Activated naive CD4-positive, alpha-beta T cell treated with anti-CD3 and anti-CD28 coated beads, Interleukin-2, amount 50 U/mL, for 72 hours (primary cell): Measurements from ENCODE around the gene NBEA. TPM values are rescaled to one million over a fixed set of nuclear protein-coding genes. Genes with fewer than 3 reads are reported as not detected.

Experiments
- ATAC-seq, 2 donors: fragments of 150-1000 bp; cut with Tn5 transposase; 2 replicates each; pipeline ENCODE4 v1.10.0; 2021; ENCODE audit warnings: mild to moderate bottlenecking in 2 of 2, moderate library complexity in 2 of 2
- DNase-seq, 2 donors: peaks; one replicate each; pipeline ENCODE4 v3.0.0; 2021 to 2022; ENCODE audit warnings: low spot score in 2 of 2
- H3K27ac Mint-ChIP-seq, 2 donors: one replicate each; pipeline ENCODE4 v1.8.0; 2022; ENCODE audit warnings: mild to moderate bottlenecking in 2 of 2, mixed read lengths in 2 of 2
- H3K36me3 Mint-ChIP-seq, 2 donors: one replicate each; pipeline ENCODE4 v1.8.0; 2022; ENCODE audit warnings: mixed read lengths in 2 of 2
- H3K9me3 Mint-ChIP-seq, 2 donors: one replicate each; pipeline ENCODE4 v1.8.0; 2022; ENCODE audit warnings: mixed read lengths in 2 of 2
- total RNA-seq, 2 donors: library from RNA; stranded (reverse); gene quantifications; one replicate each; pipeline ENCODE4 v1.2.3, GENCODE V29; 2022

The NBEA gene
- total RNA-seq, 2 donors from 2014 or later, result 0.37 to 0.84 TPM

- no peaks in the 10 kb centered on the region for H3K36me3 Mint-ChIP-seq
- H3K9me3 Mint-ChIP-seq, result no peaks in the 10 kb centered on the region
- DNase-seq (no peak), ATAC-seq (no peak)
- no peak overlapping the region for H3K27ac Mint-ChIP-seq
Measured at GRCh38 chr13:35127466-35127865, 185.4 kb downstream of the NBEA start.

- H3K9me3 Mint-ChIP-seq, result no peaks in the 10 kb centered on the region
- H3K27ac Mint-ChIP-seq, result no peak overlapping the region
- H3K36me3 Mint-ChIP-seq, result no peaks in the 10 kb centered on the region
- DNase-seq, result no peak
- ATAC-seq, result no peak
Measured at GRCh38 chr13:35129500-35129899, 187.4 kb downstream of the NBEA start.

GRCh38 chr13:35131471-35131870, 189.4 kb downstream of the NBEA start:
- no peak for ATAC-seq

GRCh38 chr13:35136585-35136984, 194.5 kb downstream of the NBEA start:
- no peaks in the 10 kb centered on the region for H3K9me3 Mint-ChIP-seq
- no peak overlapping the region for H3K27ac Mint-ChIP-seq
- DNase-seq (no peak), ATAC-seq (no peak)
- H3K36me3 Mint-ChIP-seq, result no peaks in the 10 kb centered on the region

More at GRCh38 chr13:35131471-35131870, 189.4 kb downstream of the NBEA start:
- no peak for DNase-seq
- no peak overlapping the region for H3K27ac Mint-ChIP-seq
- no peaks in the 10 kb centered on the region for H3K36me3 Mint-ChIP-seq
- H3K9me3 Mint-ChIP-seq, result no peaks in the 10 kb centered on the region

GRCh38 chr13:35139591-35139990, 197.5 kb downstream of the NBEA start:
- DNase-seq (no peak), ATAC-seq (peak; percentile 49 to 73)
- Mint-ChIP-seq H3K9me3 (no peaks in the 10 kb centered on the region), H3K36me3 (no peaks in the 10 kb centered on the region), H3K27ac (no peak overlapping the region)

- H3K27ac Mint-ChIP-seq, result no peak overlapping the region
- no peaks in the 10 kb centered on the region for H3K36me3 Mint-ChIP-seq
- ATAC-seq, result no peak
Measured at GRCh38 chr13:35140321-35140720, 198.3 kb downstream of the NBEA start.

GRCh38 chr13:35140831-35141230, 198.8 kb downstream of the NBEA start:
- Mint-ChIP-seq H3K36me3 (no peaks in the 10 kb centered on the region), H3K9me3 (no peaks in the 10 kb centered on the region), H3K27ac (no peak overlapping the region)
- DNase-seq, result no peak
- no peak for ATAC-seq

More at GRCh38 chr13:35140321-35140720, 198.3 kb downstream of the NBEA start:
- no peaks in the 10 kb centered on the region for H3K9me3 Mint-ChIP-seq
- no peak for DNase-seq

GRCh38 chr13:35143123-35143522, 201.1 kb downstream of the NBEA start:
- Mint-ChIP-seq H3K27ac (no peak overlapping the region), H3K9me3 (no peaks in the 10 kb centered on the region), H3K36me3 (no peaks in the 10 kb centered on the region)
- DNase-seq (no peak), ATAC-seq (no peak)

GRCh38 chr13:35144166-35144890, 202.3 kb downstream of the NBEA start:
- ATAC-seq, result no peak

GRCh38 chr13:35146686-35147085, 204.6 kb downstream of the NBEA start:
- ATAC-seq (no peak), DNase-seq (no peak)
- H3K27ac Mint-ChIP-seq, result no peak overlapping the region
- H3K9me3 Mint-ChIP-seq, result no peaks in the 10 kb centered on the region
- no peaks in the 10 kb centered on the region for H3K36me3 Mint-ChIP-seq

More at GRCh38 chr13:35144166-35144890, 202.3 kb downstream of the NBEA start:
- H3K36me3 Mint-ChIP-seq, result no peaks in the 10 kb centered on the region
- no peak for DNase-seq
- H3K27ac Mint-ChIP-seq, result no peak overlapping the region
- H3K9me3 Mint-ChIP-seq, result no peaks in the 10 kb centered on the region

- no peak overlapping the region for H3K27ac Mint-ChIP-seq
- no peaks in the 10 kb centered on the region for H3K36me3 Mint-ChIP-seq
- no peaks in the 10 kb centered on the region for H3K9me3 Mint-ChIP-seq
- ATAC-seq (peak in 1 of 2 donors; percentile 50), DNase-seq (peak in 1 of 2 donors; percentile 21)
Measured at GRCh38 chr13:35157143-35157755, 215.2 kb downstream of the NBEA start.

- no peak for ATAC-seq
Measured at GRCh38 chr13:35159041-35159440, 217.0 kb downstream of the NBEA start.

GRCh38 chr13:35160896-35161295, 218.8 kb downstream of the NBEA start:
- H3K9me3 Mint-ChIP-seq, result no peaks in the 10 kb centered on the region
- H3K36me3 Mint-ChIP-seq, result no peaks in the 10 kb centered on the region
- no peak for DNase-seq
- no peak for ATAC-seq
- H3K27ac Mint-ChIP-seq, result no peak overlapping the region

More at GRCh38 chr13:35159041-35159440, 217.0 kb downstream of the NBEA start:
- no peaks in the 10 kb centered on the region for H3K36me3 Mint-ChIP-seq
- DNase-seq, result no peak
- no peak overlapping the region for H3K27ac Mint-ChIP-seq
- no peaks in the 10 kb centered on the region for H3K9me3 Mint-ChIP-seq

GRCh38 chr13:35162420-35162819, 220.3 kb downstream of the NBEA start:
- no peak for ATAC-seq
- Mint-ChIP-seq H3K9me3 (no peaks in the 10 kb centered on the region), H3K36me3 (no peaks in the 10 kb centered on the region), H3K27ac (peak overlapping the region; percentile 81 to 93)
- no peak for DNase-seq

GRCh38 chr13:35163674-35164073, 221.6 kb downstream of the NBEA start:
- no peak for DNase-seq
- ATAC-seq, result no peak
- Mint-ChIP-seq H3K9me3 (no peaks in the 10 kb centered on the region), H3K36me3 (no peaks in the 10 kb centered on the region), H3K27ac (no peak overlapping the region)

- Mint-ChIP-seq H3K36me3 (no peaks in the 10 kb centered on the region), H3K9me3 (no peaks in the 10 kb centered on the region), H3K27ac (no peak overlapping the region)
- ATAC-seq (peak; percentile 36 to 61), DNase-seq (no peak)
Measured at GRCh38 chr13:35164324-35164932, 222.4 kb downstream of the NBEA start.

GRCh38 chr13:35165205-35165604, 223.1 kb downstream of the NBEA start:
- H3K9me3 Mint-ChIP-seq, result no peaks in the 10 kb centered on the region

More at GRCh38 chr13:35165205-35165604, 223.1 kb downstream of the NBEA start:
- H3K36me3 Mint-ChIP-seq, result no peaks in the 10 kb centered on the region
- DNase-seq (no peak), ATAC-seq (no peak)
- H3K27ac Mint-ChIP-seq, result no peak overlapping the region
